ENCODE results near the gene DSCAM.

DSCAM gene

DNA sequence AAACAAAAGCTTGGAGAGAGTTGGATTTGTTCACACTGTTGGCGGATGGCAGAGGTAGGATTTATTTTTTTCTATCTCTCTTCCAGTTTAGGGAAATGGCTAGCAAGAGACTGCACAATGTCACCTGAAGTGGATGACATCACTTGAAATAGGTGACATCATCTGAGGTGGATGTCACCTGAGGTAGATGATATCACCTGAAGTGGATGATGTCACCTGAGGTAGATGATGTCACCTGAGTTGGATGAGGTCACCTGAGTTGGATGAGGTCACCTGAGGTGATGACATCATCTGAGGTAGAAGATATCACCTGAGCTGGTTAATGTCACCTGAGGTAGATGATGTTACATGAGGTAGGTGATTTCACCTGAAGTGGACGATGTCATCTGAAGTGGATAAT is 413.4 kb downstream of the DSCAM start:
- no peak for DNase-seq

DNA sequence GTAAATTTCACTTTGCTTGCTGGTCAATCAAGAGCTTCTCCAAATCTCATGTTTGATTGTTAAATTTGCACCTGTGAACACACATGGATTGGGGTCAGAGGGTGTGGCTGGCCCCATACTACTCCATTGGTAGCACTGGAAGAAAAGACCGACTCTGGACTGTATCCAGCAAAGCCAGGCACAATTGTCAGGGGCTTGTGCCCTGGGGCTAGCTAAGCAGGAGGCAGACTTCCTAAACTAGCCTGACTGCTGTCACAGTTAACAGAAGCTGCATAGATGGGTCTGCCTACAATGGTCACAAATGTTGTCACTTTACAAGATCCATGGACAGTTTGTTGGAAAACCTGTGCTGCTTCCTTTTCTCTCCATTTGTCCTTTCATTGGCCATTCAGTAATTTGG is 421.0 kb downstream of the DSCAM start:
- no peak for DNase-seq

DNA sequence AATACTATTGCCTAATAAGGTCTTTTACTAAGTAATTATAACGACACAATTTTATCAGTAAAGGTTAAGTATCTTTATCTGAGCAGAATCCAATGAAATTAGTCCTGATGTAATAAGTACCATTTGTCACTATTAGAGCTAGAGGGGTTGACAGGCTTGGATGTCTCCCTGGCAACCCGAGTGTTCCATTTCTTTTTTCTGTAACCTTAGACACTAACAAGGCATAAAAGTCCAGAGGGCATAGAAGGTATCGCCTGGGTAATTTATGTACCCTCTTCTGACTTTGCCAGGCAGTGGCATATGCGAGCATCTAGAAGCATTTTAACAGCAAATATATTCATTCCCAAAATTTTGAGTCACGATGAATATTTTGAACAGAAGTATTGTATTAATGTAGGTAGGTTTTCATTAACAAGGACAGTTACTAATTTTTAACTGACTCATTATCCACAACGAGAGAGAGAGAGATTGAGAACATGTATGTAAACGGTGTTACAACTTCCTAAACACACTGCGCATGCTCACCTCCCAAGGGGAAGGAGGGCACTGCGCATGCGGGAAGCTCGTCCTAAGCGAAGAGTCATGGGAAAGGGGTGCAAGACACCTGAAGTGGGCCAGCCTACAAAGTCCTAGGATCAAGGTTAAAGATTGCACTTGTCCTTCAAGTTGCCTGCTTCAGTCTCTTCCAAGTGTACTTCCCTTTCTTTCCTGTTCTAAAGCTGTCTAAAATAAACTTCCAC is 423.9 kb downstream of the DSCAM start:
- no peak for DNase-seq

DNA sequence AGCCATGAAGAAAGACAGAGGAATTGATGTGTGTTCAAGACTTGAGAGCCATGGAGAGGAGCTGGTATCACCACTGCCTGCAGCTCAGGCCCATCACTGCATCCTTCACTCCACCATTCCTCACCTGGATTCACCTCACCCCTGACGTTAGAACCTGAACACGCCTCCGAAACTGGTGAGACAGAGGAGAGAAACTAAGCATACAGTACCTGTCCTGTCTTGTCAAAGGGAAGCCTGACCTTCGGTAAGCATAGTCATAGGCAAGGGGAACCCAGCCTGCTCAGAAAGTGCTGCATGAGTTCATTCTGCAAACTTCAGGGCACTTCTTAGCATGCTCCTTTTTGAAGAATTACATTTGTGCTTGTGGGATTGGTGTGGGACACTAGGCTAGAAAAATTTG is 425.8 kb downstream of the DSCAM start:
- no peak for DNase-seq

DNA sequence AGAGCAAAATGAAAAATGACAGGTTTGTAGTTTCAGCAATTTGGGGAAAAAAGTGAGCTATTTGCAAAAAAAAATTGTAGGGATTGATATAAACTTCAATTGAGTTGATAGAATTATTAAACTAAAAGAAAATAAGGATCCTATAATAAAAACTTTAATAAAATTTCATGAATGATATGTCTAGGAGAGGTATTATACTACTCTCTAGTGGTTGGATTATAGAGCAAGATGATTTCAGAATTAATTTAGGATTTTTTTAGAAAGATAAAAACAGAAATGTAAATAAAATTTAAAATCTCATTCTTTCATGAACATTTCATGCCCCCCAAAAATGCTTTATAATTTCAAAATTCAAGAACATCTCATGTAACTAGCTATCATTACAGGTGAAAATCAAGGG is 430.4 kb downstream of the DSCAM start:
- no peak for DNase-seq

DNA sequence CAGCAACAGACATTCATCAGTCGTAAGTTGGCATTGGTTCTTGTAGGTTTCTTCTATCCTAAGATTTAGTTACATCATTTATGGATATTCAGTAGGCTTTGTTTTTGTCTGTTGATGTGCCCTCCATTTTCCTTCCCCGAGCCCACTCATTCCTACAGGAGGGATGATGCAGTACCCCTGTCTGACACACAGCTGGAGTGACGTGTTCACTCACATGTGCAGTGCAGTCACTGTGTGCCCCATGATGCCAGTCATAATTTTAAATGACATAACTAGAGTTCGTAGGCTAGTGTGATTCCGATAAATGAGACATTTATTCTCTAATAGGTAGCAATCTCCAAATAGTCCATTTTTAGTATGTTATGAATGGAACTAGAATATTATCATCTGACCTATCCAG is 438.4 kb downstream of the DSCAM start:
- DNase-seq: no peak

DNA sequence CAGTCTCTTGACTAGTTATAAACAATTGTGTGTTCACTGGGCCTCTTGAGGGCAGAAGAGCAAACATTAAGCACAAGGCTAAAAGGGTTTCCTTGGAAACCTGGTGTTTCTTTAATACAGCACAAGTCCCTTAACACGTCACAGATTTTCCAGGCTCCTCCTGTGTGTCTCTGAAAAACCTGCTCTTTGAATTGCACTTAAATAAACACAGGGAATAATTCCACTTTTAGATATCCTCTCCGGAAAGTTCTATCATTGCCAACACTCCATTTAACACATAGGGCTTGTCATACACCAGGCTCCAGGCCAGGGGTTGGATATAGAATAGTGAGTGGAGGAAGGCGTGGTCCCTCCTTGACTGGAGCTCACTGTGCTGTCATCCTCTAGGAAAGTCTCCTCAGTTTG is 442.6 kb downstream of the DSCAM start:
- no peak for DNase-seq

DNA sequence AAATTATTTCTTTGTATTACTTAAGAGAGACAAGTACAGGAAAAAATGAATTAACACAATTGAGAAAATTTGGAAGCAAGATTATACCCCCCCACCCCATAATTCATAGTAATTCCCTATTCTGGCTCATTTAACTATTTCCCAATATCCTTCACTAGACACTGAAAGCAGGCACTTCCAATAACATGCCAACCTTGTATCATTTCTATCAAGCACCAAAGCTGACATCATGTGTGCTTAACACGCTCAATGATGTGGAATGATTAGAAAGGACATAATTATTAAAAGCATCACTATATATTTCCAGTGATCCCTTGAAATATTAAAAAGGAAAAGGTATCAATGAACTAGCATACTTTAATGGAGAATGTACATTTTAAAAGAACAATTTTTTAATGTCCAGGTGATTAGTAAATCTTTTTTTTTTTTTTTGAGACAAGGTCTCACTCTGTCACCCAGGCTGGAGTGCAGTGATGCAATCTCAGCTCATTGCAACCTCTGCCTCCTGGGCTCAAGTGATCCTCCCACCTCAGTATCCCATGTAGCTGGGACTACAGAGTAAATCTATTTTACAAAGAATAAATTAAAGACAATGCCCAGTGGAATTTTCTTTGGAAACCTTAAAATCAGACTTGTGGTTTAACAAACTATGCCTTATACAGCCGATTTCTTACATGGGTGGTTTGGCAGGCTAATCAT is 443.9 kb downstream of the DSCAM start:
- no peak for DNase-seq

DNA sequence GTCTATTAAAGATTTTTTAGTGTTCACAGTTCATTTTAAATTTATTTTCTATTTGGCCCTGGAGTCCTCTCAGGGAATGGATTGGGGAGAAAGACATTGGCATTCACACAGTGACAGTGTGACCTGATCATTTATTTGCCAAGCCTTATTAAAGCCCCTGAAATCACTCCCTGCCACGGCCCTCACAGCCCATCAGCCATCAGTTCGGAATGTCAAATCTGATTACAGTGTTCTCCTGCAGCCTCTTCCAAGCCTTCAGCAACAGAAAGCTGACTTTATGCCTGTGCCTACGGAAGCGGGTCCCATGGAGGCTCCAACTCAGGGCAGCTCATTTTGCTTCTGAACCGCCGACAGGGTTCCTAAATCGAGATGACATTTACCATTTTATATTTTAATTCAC is 451.2 kb downstream of the DSCAM start:
- DNase-seq: no peak

DNA sequence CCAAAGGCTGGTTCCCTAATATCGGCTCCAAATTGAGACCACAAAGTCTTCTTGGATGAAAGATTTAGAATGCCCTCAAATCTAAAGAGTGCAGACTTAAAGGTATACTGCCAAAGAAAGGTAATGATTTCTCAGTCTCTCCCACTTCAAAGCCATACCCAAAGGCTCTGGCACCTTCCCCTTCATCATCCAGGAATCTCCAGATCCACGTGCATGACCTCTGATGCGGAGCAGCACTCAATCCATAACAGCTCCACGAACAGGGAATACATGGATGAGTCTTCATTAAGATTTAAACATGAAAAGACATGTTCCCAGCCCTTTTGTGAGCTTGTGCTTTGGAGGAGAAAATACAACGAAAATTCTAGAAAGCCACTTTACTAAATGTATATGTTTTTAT is 453.9 kb downstream of the DSCAM start:
- no peak for DNase-seq

DNA sequence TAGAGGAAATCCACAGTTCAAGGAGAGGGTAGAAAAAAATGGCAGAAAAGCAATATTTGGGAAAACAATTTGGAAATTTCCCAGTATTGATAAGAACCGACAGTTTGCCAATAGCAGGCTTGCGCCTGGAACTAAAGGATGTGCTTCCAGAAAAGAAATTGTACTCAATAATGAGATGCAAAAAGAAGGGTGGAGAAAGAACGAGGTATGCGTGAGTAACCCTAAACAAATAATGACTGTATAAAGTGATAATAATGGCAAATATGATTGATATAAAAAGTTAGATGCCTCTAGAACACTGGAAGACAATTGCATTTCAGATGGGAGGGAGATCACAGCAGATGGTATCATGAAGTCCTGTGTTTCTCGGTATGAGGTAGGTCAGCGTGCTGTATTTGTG is 458.9 kb downstream of the DSCAM start:
- DNase-seq: no peak

DNA sequence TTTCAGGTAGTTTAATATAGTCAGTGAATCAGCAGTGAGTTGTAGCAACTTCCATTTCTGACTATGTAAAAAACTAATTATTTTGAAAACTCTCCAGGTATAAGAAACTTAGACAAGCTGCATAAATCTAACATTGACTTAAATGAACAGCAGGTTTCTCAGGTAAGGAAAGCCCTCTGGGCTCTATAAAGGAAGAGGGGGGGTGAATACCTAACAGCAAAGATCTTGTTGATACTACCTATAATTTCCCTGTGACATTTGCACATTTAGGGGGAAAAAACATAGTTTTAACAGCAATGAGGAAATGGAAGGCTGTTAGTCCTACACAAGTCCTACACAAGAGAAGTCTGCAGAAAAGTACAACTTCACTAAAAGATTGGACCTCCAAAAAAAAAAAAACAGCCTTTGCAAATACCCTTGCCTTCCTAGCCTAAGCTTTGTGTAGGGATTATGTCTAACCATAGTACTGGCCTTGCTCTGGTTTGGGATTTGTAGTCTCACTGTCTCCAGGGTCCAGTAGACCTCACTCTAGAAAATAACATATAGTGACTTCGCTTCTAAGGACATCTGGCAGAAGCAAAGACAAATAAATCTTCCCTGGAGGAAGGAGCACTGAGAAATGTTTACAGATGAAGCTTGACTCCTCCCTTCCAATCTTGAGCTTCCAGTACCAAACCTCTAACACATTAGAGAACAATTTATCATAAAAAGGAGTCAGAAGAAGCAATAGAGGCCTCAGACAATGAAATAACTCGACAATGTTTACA is 459.8 kb downstream of the DSCAM start:
- no peak for DNase-seq

DNA sequence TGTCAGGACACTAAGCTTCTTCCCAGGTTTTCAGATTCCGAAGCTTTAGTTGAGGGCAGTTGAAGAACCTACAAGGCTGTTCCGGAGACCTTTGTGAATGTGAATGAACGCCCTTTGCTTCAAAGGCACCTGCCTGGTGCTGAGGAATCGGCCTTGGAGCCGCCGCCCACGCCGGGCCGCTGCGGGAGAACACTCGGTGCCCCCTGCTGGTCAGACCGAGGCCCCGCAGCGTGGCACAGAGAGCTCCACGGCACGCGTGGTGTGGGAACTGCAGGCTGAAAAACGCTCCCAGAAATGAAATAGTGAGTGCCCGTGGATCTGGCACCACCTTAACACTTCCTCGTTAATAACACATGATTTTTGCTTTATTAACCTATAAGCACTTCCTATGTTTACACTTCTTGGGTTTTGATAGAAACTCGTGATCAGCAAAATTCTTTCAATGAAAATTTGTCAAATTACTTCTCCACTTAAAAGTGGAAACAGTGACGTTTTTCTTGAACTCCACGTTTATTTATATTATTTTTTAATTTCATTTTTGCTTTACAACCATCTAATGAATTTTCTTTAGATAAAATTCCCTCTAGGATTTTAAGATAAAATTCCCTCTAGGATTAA is 460.6 kb downstream of the DSCAM start:
- DNase-seq: no peak

DNA sequence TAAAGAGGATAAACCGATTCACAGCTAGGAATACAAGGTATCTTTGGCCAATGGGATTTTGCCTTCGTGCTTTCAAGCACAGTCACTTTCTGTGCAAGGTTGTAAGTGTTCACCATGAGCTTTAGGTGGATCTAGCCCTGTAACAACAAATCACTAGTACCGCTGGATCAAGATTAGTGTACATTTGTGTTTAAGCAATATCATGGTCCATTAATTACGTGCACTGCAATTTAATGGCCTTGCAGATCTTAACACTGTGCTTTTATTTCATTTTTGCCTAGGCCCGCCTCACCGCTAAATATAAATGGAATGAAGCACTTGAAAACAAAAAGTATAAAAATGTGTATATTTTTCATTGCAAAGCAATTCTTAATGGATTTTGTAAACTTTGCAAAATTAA is 461.1 kb downstream of the DSCAM start:
- no peak for DNase-seq

DNA sequence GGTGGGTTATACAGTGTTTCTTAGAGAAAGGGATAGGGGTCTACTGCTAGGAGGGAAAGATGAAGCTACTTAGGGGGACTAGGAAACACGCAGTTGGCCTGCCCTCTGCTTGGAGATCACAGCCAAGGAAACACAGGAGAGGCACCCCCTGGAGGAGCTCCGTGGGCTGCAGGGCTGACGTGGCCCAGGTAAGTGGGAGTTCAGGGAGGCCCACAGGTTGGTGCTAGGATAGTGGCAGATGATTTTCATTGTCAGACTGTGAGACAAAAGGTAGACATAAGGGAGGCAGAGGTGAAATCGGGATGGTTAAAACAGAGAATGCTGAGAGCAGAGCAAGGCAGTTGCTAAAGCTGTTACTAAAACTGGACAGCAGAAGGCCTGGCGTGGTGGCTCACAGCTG is 463.0 kb downstream of the DSCAM start:
- DNase-seq: no peak

DNA sequence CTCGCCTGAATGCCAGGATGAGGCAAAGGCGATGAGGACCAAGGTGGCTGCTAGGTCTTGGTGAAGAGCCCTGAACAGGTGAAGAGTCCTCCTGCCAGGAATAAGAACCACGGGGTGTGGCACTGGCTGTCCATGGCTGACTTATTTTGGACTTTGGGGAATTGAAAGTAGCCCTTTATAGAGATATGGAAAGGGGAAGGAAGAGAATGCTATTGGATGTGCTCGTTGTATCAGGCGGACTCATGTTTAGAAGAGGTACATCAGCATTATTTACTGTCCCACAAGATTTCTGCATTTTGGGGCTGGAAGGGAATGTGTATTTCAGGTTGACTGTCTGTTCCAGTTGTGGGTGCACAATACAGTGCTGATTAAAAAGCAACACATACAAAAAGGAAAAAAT is 465.8 kb downstream of the DSCAM start:
- DNase-seq: no peak

DNA sequence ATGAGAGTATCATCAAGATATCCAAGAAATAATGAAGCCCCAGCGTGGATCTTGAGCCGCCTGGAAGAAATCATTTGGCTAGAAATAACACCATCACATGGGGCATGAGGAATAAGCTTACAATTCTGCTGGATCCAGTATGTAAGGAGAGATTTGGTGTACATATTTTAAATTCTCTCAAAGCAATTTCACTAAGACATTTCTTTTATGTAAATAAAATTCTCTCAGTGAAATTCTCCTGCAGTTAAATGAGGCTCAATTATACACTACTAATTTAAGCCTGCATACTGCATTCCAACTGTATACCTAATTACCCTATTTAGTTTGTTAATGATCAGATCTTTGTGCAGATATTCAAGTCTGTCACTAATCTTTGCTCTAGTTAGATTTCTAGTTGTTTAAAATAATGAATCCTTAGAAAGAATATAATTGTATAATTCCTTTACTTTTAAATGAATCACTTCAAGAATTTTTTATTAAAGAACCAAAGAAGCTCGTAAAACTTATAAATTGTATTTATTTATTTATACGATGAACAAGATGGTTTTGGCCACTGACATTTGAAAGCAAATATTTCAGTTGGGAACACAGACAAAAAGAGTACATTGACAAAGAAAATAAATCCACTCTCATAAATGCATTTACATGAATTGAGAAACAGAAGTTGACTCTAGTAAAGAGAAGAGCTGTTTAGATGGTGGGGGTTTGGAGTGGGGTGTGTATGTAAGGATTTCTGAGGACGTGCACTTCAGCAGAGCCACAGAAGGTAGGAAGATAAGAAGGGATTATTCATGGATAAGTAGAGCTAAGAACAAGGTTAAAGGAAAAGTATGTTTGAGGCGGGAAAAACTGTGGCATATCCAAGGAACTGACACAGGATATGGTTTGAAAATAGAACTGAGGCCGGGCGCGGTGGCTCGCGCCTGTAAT is 466.8 kb downstream of the DSCAM start:
- no peak for DNase-seq

DNA sequence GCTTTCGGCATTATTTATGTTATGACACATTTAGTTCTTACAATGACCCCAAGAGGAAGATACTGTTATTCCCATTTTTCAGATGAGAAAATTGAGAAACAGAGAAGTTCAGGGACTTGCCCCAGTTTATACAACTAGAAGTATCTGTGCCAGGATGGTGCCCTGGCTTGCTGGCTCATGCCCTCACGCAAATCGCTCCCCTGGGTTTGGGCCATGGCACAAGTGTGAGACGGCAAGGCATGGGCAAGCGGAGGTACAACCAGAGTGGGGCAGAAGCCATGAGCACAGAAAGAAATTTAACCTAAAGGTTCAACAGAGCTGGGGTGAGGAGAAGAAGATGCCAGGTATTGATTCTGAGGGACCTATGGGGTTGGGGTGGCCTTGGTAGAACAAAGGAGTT is 469.8 kb downstream of the DSCAM start:
- DNase-seq: no peak

DNA sequence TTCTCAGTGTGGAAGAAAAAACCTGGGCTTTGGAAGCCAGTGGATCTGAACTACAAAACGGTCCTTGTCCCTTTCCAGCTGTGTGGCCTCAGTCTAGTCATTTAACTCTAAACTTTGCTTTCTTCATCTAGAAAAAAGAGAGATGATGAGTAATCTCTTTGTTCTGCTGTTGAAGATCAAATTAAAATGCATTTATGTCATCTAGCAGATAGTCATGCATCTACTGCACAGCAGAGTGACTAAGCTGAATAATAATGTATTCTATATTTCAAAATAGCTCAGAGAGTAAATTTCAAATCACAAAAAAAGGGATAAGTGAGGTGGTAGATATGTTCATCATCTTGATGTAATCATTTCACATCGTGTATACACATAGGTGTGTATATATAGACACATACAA is 473.2 kb downstream of the DSCAM start:
- DNase-seq: no peak

DNA sequence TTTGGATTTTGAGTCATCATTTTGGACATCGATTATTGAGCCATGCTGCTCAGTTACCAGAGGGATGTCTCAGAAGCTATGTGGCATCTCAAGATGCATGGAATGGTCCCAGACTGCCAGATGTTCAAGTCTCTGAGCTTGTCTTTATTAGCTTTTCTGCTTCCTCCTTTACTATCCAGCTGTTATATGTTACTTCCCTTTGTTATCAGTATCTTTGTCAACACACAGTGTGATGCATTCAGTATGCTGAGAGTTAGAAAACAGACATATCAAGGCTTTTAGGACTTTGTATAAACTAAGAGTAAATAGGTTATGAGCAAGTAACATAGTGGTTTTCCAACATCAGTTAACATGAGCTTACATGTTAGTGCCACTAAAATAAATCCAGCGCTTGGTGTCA is 474.5 kb downstream of the DSCAM start:
- DNase-seq: no peak

DNA sequence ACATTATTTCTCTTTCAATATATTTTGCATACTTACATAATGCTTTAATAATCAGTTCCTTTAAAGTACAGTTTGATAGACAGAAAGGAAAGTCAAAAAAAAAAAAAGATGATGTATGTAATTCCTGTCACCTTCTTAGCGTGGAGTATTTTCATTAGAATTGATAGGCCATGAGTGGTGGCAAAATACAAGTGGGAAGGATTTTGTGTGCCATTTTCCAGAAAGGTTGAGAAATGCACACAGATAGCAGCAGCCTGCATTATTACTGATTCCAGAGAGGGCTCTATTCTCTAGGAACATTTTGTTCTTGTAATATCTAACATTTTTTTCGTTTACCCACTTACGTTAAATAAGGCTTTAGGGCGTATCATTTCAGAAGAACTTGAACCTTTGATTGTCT is 475.6 kb downstream of the DSCAM start:
- no peak for DNase-seq

DNA sequence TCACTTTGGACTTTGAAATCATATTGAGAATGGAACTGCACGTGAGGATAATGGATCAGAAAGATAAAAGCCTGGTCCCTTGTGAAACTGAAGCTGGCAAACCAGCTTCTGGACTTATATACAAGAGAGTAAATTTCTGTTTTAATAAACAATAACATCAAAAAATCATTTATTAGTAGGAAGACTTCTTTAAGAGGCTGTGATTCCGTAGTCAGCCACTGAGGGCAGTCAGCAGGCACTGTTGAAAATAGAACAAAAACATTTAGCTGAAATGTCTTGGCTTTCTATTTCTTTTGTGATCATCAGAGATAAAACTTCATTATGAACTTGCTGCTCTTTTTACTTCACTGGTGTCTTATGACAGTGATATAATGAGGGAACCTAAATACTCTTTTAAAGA is 490.3 kb downstream of the DSCAM start:
- no peak for DNase-seq

DNA sequence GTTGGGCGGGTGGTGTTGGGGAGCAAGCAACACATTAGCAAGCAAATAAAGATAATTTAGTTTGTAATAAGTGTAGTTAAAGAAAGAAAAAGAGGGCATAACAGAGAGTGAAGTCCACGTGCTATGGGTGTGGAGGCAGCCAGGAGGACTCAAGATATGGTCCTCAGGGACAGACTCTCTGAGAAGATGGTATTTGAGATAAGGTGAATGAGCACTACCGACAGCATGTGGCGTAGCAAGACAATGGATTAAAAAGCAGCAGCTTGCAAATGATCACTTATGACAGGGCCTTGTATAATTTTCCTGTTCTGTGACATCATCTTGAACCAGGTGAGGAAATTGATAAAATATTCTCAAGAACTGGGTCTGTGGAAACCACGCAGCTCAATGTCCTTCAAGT is 491.9 kb downstream of the DSCAM start:
- DNase-seq: no peak
